ENCODE data around the gene NCAM1. TPM values are rescaled to one million over a fixed set of nuclear protein-coding genes. Genes with fewer than 3 reads are reported as not detected.

NCAM1 gene
- total RNA-seq, 4 donors from 2014 or later: 7.2 to 18.6 (median 14.4) TPM

DNA sequence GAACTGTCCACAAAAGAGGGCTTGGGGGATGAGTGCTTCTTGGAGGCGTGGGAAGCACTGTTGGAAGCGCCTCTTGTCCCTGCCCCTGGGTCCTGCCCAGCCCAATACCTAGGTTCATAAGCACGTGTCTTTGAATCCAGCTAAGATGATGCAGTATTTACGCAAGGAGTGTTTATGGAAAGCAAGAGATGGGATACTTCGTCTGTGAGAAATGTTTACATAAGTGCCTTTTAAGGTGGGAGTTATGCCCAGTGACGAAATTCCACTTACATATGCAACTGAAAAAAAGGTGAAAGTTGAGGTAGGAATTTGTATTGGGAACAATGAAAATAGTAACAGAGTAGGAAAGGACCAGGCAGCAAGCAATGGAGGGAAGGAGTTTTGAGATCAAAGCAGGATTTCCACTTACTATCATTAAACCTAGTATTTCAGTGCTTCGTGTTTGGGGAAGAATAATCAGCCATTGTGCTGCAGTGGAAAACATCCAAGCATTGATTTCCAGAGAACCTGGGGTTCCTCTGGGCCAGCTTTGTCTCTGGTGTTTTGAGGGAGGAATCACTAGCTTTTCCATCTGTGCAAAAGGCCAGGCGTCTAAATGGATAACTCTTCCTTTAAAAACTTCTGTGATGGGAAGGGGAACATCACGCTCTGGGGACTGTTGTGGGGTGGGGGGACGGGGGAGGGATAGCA, 237.9 kb downstream of the NCAM1 start:
- H3K36me3 ChIP-seq: no peaks in the 10 kb centered on the region
- DNase-seq: no peak
- TF ChIP-seq EP300 (IDR thresholded peaks at IDR 0.05; ENCODE audit: low read depth): no peak
- TF ChIP-seq CTCF (IDR thresholded peaks at IDR 0.05): no peak
- TF ChIP-seq POLR2A (IDR thresholded peaks at IDR 0.05): no peak
- no peak for TF ChIP-seq POLR2AphosphoS5 (IDR thresholded peaks at IDR 0.05)
- no peak overlapping the region for H3K4me3 ChIP-seq
- WGBS, 2 donors (ENCODE audit: low coverage in 1 of 2): 43 to 46% methylated on average over 5 to 10 of the region's 10 CpGs
- H3K9me3 ChIP-seq: no peaks in the 10 kb centered on the region
- H3K27ac ChIP-seq: no peak overlapping the region
- no peaks in the 10 kb centered on the region for H3K4me1 ChIP-seq
- H3K27me3 ChIP-seq: no peaks in the 10 kb centered on the region
- intact Hi-C loops (cut with DNase I; ENCODE audit: low total_unique reads): no loop called here
- in situ Hi-C loops (cut with MboI; ENCODE audit: low pct_ligation_motif_present in 1 of 4, low pct_unique_long_range_greater_than_20kb in 1 of 4, low sequenced_read_pairs in 3 of 4): no loop called here

GRCh38 chr11:113199866-113200265, 238.6 kb downstream of the NCAM1 start:
- DNase-seq: no peak
- Histone ChIP-seq H3K9me3 (no peaks in the 10 kb centered on the region), H3K4me1 (no peaks in the 10 kb centered on the region), H3K27me3 (no peaks in the 10 kb centered on the region), H3K4me3 (no peak overlapping the region), H3K36me3 (no peaks in the 10 kb centered on the region), H3K27ac (no peak overlapping the region)
- intact Hi-C loops (cut with DNase I; ENCODE audit: low total_unique reads) (no loop called here), in situ Hi-C loops (cut with MboI; ENCODE audit: low pct_ligation_motif_present in 1 of 4, low pct_unique_long_range_greater_than_20kb in 1 of 4, low sequenced_read_pairs in 3 of 4) (no loop called here)
- 64 to 78% methylated on average over 4 to 5 of the region's 5 CpGs for WGBS, 2 donors (ENCODE audit: low coverage in 1 of 2)
- TF ChIP-seq EP300 (IDR thresholded peaks at IDR 0.05; ENCODE audit: low read depth) (no peak), POLR2AphosphoS5 (IDR thresholded peaks at IDR 0.05) (no peak), CTCF (IDR thresholded peaks at IDR 0.05) (no peak), POLR2A (IDR thresholded peaks at IDR 0.05) (no peak)

DNA sequence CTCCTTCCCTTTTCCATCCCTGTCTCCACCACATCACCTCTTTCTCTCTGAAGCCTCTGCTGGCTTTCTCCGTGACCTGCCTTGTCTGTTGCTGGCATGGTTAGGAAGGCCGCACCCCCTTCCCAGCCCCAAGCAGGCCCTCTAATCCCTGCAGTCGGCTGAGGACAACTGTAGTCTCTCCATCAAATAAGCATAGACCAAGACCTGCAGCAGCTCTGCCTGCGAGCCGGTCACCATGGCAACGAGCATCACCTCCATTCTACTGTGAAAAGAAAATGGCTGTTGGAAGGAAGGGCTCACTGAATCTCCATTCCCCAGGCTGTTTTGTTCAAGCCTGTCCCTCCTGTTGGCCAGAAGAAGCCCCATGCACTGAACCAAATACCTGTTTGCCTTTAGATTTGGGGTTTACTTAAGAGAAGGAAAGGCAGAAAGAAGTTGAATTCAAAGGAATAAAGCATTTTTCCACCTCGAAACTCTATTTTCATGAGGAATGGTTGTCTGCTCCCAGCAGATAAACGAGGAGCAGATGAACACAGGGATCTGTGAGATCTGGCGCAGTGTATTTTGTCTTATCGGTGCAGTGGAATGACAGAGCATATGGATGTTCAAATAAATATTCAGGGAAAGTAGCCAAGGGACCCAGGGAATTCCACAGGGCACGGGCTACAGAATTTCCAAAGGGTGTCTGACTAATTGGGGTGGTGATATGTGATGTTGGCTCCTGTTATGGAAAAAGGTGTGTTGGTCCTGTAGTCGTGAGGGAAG, 240.0 kb downstream of the NCAM1 start:
- Histone ChIP-seq H3K27me3 (no peaks in the 10 kb centered on the region), H3K27ac (no peak overlapping the region), H3K4me1 (no peaks in the 10 kb centered on the region), H3K36me3 (no peaks in the 10 kb centered on the region), H3K4me3 (no peak overlapping the region), H3K9me3 (no peaks in the 10 kb centered on the region)
- intact Hi-C loops (cut with DNase I; ENCODE audit: low total_unique reads) (no loop called here), in situ Hi-C loops (cut with MboI; ENCODE audit: low pct_ligation_motif_present in 1 of 4, low pct_unique_long_range_greater_than_20kb in 1 of 4, low sequenced_read_pairs in 3 of 4) (no loop called here)
- WGBS, 2 donors (ENCODE audit: low coverage in 1 of 2): 63 to 75% methylated on average over 3 to 12 of the region's 12 CpGs
- no peak for TF ChIP-seq POLR2AphosphoS5 (IDR thresholded peaks at IDR 0.05)
- TF ChIP-seq POLR2A (IDR thresholded peaks at IDR 0.05): no peak
- TF ChIP-seq CTCF (IDR thresholded peaks at IDR 0.05): no peak
- no peak for TF ChIP-seq EP300 (IDR thresholded peaks at IDR 0.05; ENCODE audit: low read depth)
- DNase-seq: no peak

GRCh38 chr11:113202431-113202830, 241.2 kb downstream of the NCAM1 start:
- 89 to 100% methylated on average over 1 of the region's 1 CpG for WGBS, 2 donors (ENCODE audit: low coverage in 1 of 2)
- in situ Hi-C loops (cut with MboI; ENCODE audit: low pct_ligation_motif_present in 1 of 4, low pct_unique_long_range_greater_than_20kb in 1 of 4, low sequenced_read_pairs in 3 of 4) (no loop called here), intact Hi-C loops (cut with DNase I; ENCODE audit: low total_unique reads) (loop anchor here (1.0 kb wide), 1 partner anchor 17 kb away; no protein-coding TSS in a partner anchor)
- Histone ChIP-seq H3K4me1 (no peaks in the 10 kb centered on the region), H3K27me3 (no peaks in the 10 kb centered on the region), H3K36me3 (no peaks in the 10 kb centered on the region), H3K4me3 (no peak overlapping the region), H3K27ac (no peak overlapping the region), H3K9me3 (no peaks in the 10 kb centered on the region)
- no peak for DNase-seq
- TF ChIP-seq EP300 (IDR thresholded peaks at IDR 0.05; ENCODE audit: low read depth) (no peak), POLR2AphosphoS5 (IDR thresholded peaks at IDR 0.05) (no peak), CTCF (IDR thresholded peaks at IDR 0.05) (no peak), POLR2A (IDR thresholded peaks at IDR 0.05) (no peak)

Data from transverse colon (tissue), 4 donors.